GM23338 (cell line): Measurements from ENCODE around the gene GSTM1. TPM values are rescaled to one million over a fixed set of nuclear protein-coding genes. Genes with fewer than 3 reads are reported as not detected.
"Not testable (repeated sequence)": the region's sequence is repeated elsewhere in the genome, so short reads cannot be mapped to it uniquely, and the experiment has no call there.

Experiments
- ATAC-seq: fragments of 200-7000 bp; cut with Tn5 transposase; 3 replicates; pipeline ENCODE4 v1.9.1; 2020
- DNase-seq: peaks from one replicate; pipeline ENCODE4 v3.0.0-alpha.2; 2015; ENCODE audit warnings: low spot score
- H2AFZ ChIP-seq: fragments of 200-600 bp; sonication (generic); 2 replicates; pipeline ENCODE4 v1.8.0; 2016; ENCODE audit warnings: antibody characterized with exemption, mild to moderate bottlenecking, moderate library complexity
- H3F3A ChIP-seq: fragments of 200-600 bp; sonication (generic); replicated peaks from 2 replicates; pipeline ENCODE4 v1.8.0; 2017; ENCODE audit warnings: antibody characterized with exemption, mixed run types, low read depth
- H3K27ac ChIP-seq: fragments of 200-600 bp; sonication (generic); 2 replicates; pipeline ENCODE4 v1.6.1; 2016; ENCODE audit warnings: low read depth
- H3K27me3 ChIP-seq: fragments of 200-600 bp; sonication (generic); 2 replicates; pipeline ENCODE4 v1.8.0; 2016; ENCODE audit warnings: mild to moderate bottlenecking, mixed run types, moderate library complexity; ENCODE audit not compliant: insufficient read depth
- H3K36me3 ChIP-seq: fragments of 200-600 bp; sonication (generic); 2 replicates; pipeline ENCODE4 v1.8.0; 2016; ENCODE audit warnings: mild to moderate bottlenecking; ENCODE audit not compliant: insufficient read depth
- H3K4me1 ChIP-seq: fragments of 200-600 bp; sonication (generic); 2 replicates; pipeline ENCODE4 v1.8.0; 2016; ENCODE audit warnings: mild to moderate bottlenecking, moderate library complexity; ENCODE audit not compliant: insufficient read depth
- H3K4me2 ChIP-seq: fragments of 200-600 bp; sonication (generic); 2 replicates; pipeline ENCODE4 v1.7.1; 2017; ENCODE audit warnings: mixed run types
- H3K4me3 ChIP-seq: fragments of 200-600 bp; sonication (generic); 2 replicates; pipeline ENCODE4 v1.6.1; 2016; ENCODE audit warnings: mixed run types
- H3K79me2 ChIP-seq: fragments of 200-600 bp; sonication (generic); replicated peaks from 2 replicates; pipeline ENCODE4 v1.8.0; 2017; ENCODE audit warnings: mild to moderate bottlenecking; ENCODE audit not compliant: insufficient read depth
- H3K9me2 ChIP-seq: fragments of 200-600 bp; sonication (generic); 2 replicates; pipeline ENCODE4 v1.8.0; 2017; ENCODE audit not compliant: insufficient read depth
- H4K20me1 ChIP-seq: fragments of 200-600 bp; sonication (generic); replicated peaks from 2 replicates; pipeline ENCODE4 v1.8.0; 2017; ENCODE audit warnings: mild to moderate bottlenecking; ENCODE audit not compliant: insufficient read depth
- H3K27ac Mint-ChIP-seq: 2 replicates; pipeline ENCODE4 v1.8.0; 2020; ENCODE audit warnings: inconsistent platforms, mild to moderate bottlenecking, moderate library complexity, mixed read lengths
- H3K27me3 Mint-ChIP-seq: 3 replicates; pipeline ENCODE4 v1.8.0; 2022; ENCODE audit warnings: low read depth, mild to moderate bottlenecking, moderate library complexity, mixed read lengths, inconsistent platforms; ENCODE audit not compliant: insufficient read depth, poor library complexity
- H3K36me3 Mint-ChIP-seq: 3 replicates; pipeline ENCODE4 v1.8.0; 2021; ENCODE audit warnings: low read depth, mild to moderate bottlenecking, inconsistent platforms, moderate library complexity, mixed read lengths
- H3K4me1 Mint-ChIP-seq: 3 replicates; pipeline ENCODE4 v1.8.0; 2020; ENCODE audit warnings: mild to moderate bottlenecking, inconsistent platforms, mixed read lengths
- H3K4me3 Mint-ChIP-seq: 3 replicates; pipeline ENCODE4 v1.8.0; 2021; ENCODE audit warnings: moderate library complexity, mild to moderate bottlenecking, inconsistent platforms, mixed read lengths
- H3K9me3 Mint-ChIP-seq: 3 replicates; pipeline ENCODE4 v1.8.0; 2020; ENCODE audit warnings: moderate library complexity, mild to moderate bottlenecking, inconsistent platforms, mixed read lengths
- CREB1 ChIP-seq: fragments of 250-450 bp; sonication (Bioruptor Pico); IDR thresholded peaks from 2 replicates; pipeline ENCODE4 v1.5.0; 2020; ENCODE audit warnings: low read depth, mild to moderate bottlenecking, moderate library complexity
- CTCF ChIP-seq, 2 experiments: fragments of 200-600 bp in 1 of 2; sonication (generic) in 1 of 2; conservative IDR thresholded peaks; 2 replicates each; pipeline versions ENCODE4 v1.5.1 to v1.6.1; 2016 to 2017; ENCODE audit warnings: antibody characterized with exemption in 2 of 2, low read depth in 2 of 2, mild to moderate bottlenecking in 2 of 2, moderate library complexity in 1 of 2
- ETS1 ChIP-seq: IDR thresholded peaks from 2 replicates; pipeline ENCODE4 v1.6.1; 2016; ENCODE audit warnings: antibody characterized with exemption
- NANOG ChIP-seq: IDR thresholded peaks from 2 replicates; pipeline ENCODE4 v1.6.1; 2016; ENCODE audit warnings: antibody characterized with exemption, borderline replicate concordance
- POLR2AphosphoS5 ChIP-seq: IDR thresholded peaks from 2 replicates; pipeline ENCODE4 v1.6.1; 2016; ENCODE audit warnings: antibody characterized with exemption, low read depth
- STAT1 ChIP-seq: IDR thresholded peaks from one replicate; pipeline ENCODE4 v1.6.1; 2016; ENCODE audit warnings: antibody characterized with exemption; ENCODE audit not compliant: unreplicated experiment
- polyA plus RNA-seq: library from polyadenylated mRNA; unstranded; fragments of >200 nt; fragmentation: Nextera tagmentation; extraction: Ambion mirVana; gene quantifications from 2 replicates; pipeline ENCODE4 v1.2.1, GENCODE V29; 2016
- total RNA-seq: library from RNA; depleted of rRNA; stranded (reverse); fragments of >200 nt; shearing (Covaris generic); gene quantifications from 2 replicates; pipeline ENCODE4 v1.2.3, GENCODE V29; 2014

The GSTM1 gene
- total and polyA plus RNA-seq, 2 experiments from 2014 or later: not detected

GRCh38 chr1:109669246-109669948 lies 18.2 kb upstream of the GSTM1 start:
- no peaks in the 10 kb centered on the region for H3K36me3 Mint-ChIP-seq
- H3K27ac Mint-ChIP-seq: no peak overlapping the region; the same call in 1 of the 2 replicates
- H3K4me1 Mint-ChIP-seq: peaks cover 9% of the 10 kb centered on the region; the same call in 2 of the 3 replicates
- TF ChIP-seq NANOG: no peak
- peak in 1 of 2 experiments; percentile 13; a peak in 1 of 4 replicates for TF ChIP-seq CTCF (conservative IDR thresholded peaks at IDR 0.05; ENCODE audit: low read depth in 2 of 2)
- H3K4me1 ChIP-seq: peaks cover 8% of the 10 kb centered on the region; the same call in 1 of the 2 replicates
- no peaks in the 10 kb centered on the region for H3K27me3 ChIP-seq
- H3K4me3 Mint-ChIP-seq: no peak overlapping the region; the same call in 2 of the 3 replicates
- no peaks in the 10 kb centered on the region for H4K20me1 ChIP-seq
- H3K36me3 ChIP-seq: no peaks in the 10 kb centered on the region
- DNase-seq (no peak), ATAC-seq (no peak)
- no peaks in the 10 kb centered on the region for H3K79me2 ChIP-seq
- H3K4me3 ChIP-seq: no peak overlapping the region
- no peaks in the 10 kb centered on the region for H3K9me3 Mint-ChIP-seq
- no peak overlapping the region for H3K4me2 ChIP-seq
- H3K9me2 ChIP-seq: no peaks in the 10 kb centered on the region
- H2AFZ ChIP-seq: no peak overlapping the region
- no peaks in the 10 kb centered on the region for H3F3A ChIP-seq
- H3K27me3 Mint-ChIP-seq: peaks cover 2% of the 10 kb centered on the region
- H3K27ac ChIP-seq: no peak overlapping the region

- not testable (repeated sequence) for H3K27me3 Mint-ChIP-seq, H3K36me3 ChIP-seq, H3K4me1 Mint-ChIP-seq, H3K4me2 ChIP-seq, H3K4me3 Mint-ChIP-seq, H3K79me2 ChIP-seq, H3K36me3 Mint-ChIP-seq, H3K9me2 ChIP-seq, H4K20me1 ChIP-seq, H2AFZ ChIP-seq, DNase-seq, H3K27me3 ChIP-seq, ATAC-seq, H3K27ac ChIP-seq, H3K9me3 Mint-ChIP-seq, H3F3A ChIP-seq, H3K4me3 ChIP-seq, H3K4me1 ChIP-seq, H3K27ac Mint-ChIP-seq
These were observed 17.7 kb upstream of the GSTM1 start for GRCh38 chr1:109669949-109670302.

- ATAC-seq (no peak), DNase-seq (no peak)
- Mint-ChIP-seq H3K27ac (no peak overlapping the region), H3K4me1 (peaks cover 9% of the 10 kb centered on the region; the same call in 2 of the 3 replicates), H3K4me3 (no peak overlapping the region), H3K27me3 (peaks cover 2% of the 10 kb centered on the region), H3K36me3 (no peaks in the 10 kb centered on the region), H3K9me3 (no peaks in the 10 kb centered on the region)
- peaks cover 8% of the 10 kb centered on the region; the same call in 1 of the 2 replicates for H3K4me1 ChIP-seq
- H4K20me1 ChIP-seq: no peaks in the 10 kb centered on the region
- no peaks in the 10 kb centered on the region for H3K9me2 ChIP-seq
- H2AFZ ChIP-seq: no peak overlapping the region
- no peak overlapping the region for H3K27ac ChIP-seq
- no peak overlapping the region for H3K4me2 ChIP-seq
- no peaks in the 10 kb centered on the region for H3K27me3 ChIP-seq
- H3K4me3 ChIP-seq: no peak overlapping the region
- no peaks in the 10 kb centered on the region for H3K36me3 ChIP-seq
- TF ChIP-seq ETS1: no peak
- TF ChIP-seq POLR2AphosphoS5: no peak
- no peak for TF ChIP-seq CREB1 (CRISPR knock-in tag)
- TF ChIP-seq STAT1: no peak
- no peak for TF ChIP-seq CTCF (conservative IDR thresholded peaks at IDR 0.05; ENCODE audit: low read depth in 2 of 2)
- no peaks in the 10 kb centered on the region for H3F3A ChIP-seq
- H3K79me2 ChIP-seq: no peaks in the 10 kb centered on the region
These were observed 16.6 kb upstream of the GSTM1 start for GRCh38 chr1:109671067-109671466.

- not testable (repeated sequence) for H3K4me3 ChIP-seq, H3K9me3 Mint-ChIP-seq, DNase-seq, H4K20me1 ChIP-seq, H3K4me1 ChIP-seq, H3K27ac Mint-ChIP-seq, H3K27ac ChIP-seq, H3F3A ChIP-seq, H3K36me3 ChIP-seq, H3K4me3 Mint-ChIP-seq, H3K79me2 ChIP-seq, H3K9me2 ChIP-seq, ATAC-seq, H3K27me3 ChIP-seq, H3K4me2 ChIP-seq, H2AFZ ChIP-seq, H3K4me1 Mint-ChIP-seq, H3K27me3 Mint-ChIP-seq, H3K36me3 Mint-ChIP-seq
These were observed 13.8 kb upstream of the GSTM1 start for GRCh38 chr1:109673861-109674260.
